ENCODE results near the gene BEST3. TPM values are rescaled to one million over a fixed set of nuclear protein-coding genes. Genes with fewer than 3 reads are reported as not detected.

Gene BEST3
- total and polyA plus RNA-seq, 8 donors: 0.37 TPM; not detected in 7

DNA sequence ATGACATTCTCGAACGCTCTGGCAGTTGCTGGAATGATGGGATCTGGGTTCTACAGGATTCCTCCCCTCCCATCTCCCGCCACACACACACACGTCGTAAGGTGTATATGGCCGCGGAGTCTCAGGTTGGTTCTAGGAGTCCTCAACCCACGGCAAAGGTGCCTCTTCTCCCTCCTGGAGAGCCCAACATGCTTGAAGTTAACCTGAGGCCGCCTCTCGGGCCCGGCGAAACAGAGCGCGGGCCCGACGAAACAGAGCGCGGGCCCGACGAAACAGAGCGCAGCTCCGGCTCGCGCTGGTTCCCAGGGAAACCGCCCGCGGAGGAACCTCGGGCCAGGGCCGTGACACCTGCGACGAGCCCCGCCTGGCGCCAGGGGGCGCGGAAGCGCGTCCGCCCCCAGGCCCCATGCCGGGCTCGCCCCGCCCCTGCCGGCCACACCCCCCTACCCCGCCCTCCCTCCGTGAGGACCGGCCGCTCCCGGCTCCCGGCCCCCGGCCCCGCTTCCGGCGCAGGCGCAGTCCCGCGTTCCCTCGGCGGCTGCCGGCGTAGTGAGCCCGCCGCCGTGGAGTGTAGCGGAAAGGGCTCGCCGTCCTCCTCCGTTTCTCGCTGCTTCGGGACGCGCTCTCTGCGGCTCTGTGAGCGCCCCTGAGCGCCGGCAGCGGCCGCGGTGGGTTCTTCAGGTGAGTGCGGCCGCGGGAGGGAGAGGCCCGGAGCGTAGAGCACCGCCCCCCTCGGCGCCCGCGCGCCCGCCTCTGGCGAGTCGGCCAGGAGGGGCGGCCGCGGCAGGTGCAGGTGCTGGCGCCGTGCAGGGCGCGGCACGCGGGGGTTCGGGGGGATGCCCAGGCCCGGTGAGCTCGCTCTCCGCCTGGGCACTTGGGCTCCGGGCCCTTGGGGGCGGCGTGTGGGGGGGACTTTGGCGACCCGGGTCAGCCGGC lies 39.5 kb upstream of the BEST3 start, which contains the start of gene RAB3IP:
TSS of gene RAB3IP (plus strand) at position 510 of the 936 bp plus-strand sequence. CDS start 16,549 bp downstream, outside the sequence.
- 1 to 7% (median 2%) methylated on average over 26 to 110 of the region's 110 CpGs for WGBS, 5 donors
- Histone ChIP-seq H3K9me3 (no peaks in the 10 kb centered on the region), H3K4me3 (peak within 1 kb of the TSS; percentile 86 to 94 (median 92)), H3K36me3 (no peaks in the 10 kb centered on the region), H3K27ac (peak within 1 kb of the TSS; percentile 91 to 100 (median 94)), H3K27me3 (no peaks in the 10 kb centered on the region), H3K4me1 (peaks cover 8 to 26% (median 18%) of the 10 kb centered on the region in 4 donors)
- intact Hi-C loops (cut with DNase I; ENCODE audit: low total_unique reads): no loop called here
- peak; percentile 94 to 97 for DNase-seq
- TF ChIP-seq POLR2AphosphoS5 (IDR thresholded peaks at IDR 0.05): peak in 2 of 3 donors; percentile 61 to 81
- TF ChIP-seq, protein P1, sequence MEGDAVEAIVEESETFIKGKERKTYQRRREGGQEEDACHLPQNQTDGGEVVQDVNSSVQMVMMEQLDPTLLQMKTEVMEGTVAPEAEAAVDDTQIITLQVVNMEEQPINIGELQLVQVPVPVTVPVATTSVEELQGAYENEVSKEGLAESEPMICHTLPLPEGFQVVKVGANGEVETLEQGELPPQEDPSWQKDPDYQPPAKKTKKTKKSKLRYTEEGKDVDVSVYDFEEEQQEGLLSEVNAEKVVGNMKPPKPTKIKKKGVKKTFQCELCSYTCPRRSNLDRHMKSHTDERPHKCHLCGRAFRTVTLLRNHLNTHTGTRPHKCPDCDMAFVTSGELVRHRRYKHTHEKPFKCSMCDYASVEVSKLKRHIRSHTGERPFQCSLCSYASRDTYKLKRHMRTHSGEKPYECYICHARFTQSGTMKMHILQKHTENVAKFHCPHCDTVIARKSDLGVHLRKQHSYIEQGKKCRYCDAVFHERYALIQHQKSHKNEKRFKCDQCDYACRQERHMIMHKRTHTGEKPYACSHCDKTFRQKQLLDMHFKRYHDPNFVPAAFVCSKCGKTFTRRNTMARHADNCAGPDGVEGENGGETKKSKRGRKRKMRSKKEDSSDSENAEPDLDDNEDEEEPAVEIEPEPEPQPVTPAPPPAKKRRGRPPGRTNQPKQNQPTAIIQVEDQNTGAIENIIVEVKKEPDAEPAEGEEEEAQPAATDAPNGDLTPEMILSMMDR (IDR thresholded peaks at IDR 0.05): peak in 3 of 7 experiments; percentile 61 to 81 (median 73)
- no peak for TF ChIP-seq EP300 (IDR thresholded peaks at IDR 0.05)
- no peak for TF ChIP-seq POLR2A (IDR thresholded peaks at IDR 0.05)

DNA sequence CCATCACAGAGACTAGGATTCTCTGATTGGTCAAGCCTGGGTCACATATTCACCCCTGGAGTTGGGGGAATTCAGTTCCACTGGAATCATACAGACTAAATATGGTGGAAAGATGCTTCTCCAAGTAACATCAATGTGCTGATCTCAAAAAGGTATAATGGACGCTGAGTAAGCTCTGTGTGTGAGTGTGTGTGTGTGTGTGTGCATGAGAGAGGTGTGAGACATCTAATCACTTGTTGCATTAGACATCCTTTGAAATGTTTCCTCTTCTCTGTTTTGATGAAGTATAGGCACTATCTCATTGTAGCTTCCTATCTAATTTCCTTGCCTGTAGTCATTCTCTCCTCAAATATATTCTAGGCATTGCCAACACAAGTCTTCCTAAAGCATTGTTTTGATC lies 34.5 kb upstream of the BEST3 start:
- peaks cover 0 to 7% (median 3%) of the 10 kb centered on the region in 4 donors for H3K4me1 ChIP-seq
- no peaks in the 10 kb centered on the region for H3K27me3 ChIP-seq
- TF ChIP-seq POLR2A (IDR thresholded peaks at IDR 0.05): no peak
- no peak for TF ChIP-seq POLR2AphosphoS5 (IDR thresholded peaks at IDR 0.05)
- intact Hi-C loops (cut with DNase I; ENCODE audit: low total_unique reads): no loop called here
- no peak overlapping the region for H3K4me3 ChIP-seq
- WGBS, 5 donors: 67 to 78% (median 72%) methylated on average over 1 of the region's 1 CpG
- H3K36me3 ChIP-seq: no peaks in the 10 kb centered on the region
- H3K27ac ChIP-seq: no peak overlapping the region
- H3K9me3 ChIP-seq: no peaks in the 10 kb centered on the region
- DNase-seq: no peak

GRCh38 chr12:69732088-69732487 lies 33.0 kb upstream of the BEST3 start:
- intact Hi-C loops (cut with DNase I; ENCODE audit: low total_unique reads): no loop called here
- no peaks in the 10 kb centered on the region for H3K4me1 ChIP-seq
- DNase-seq: no peak
- WGBS, 5 donors: 29 to 60% (median 42%) methylated on average over 1 of the region's 1 CpG
- TF ChIP-seq, protein P1 (IDR thresholded peaks at IDR 0.05): no peak
- TF ChIP-seq POLR2AphosphoS5 (IDR thresholded peaks at IDR 0.05) (no peak), POLR2A (IDR thresholded peaks at IDR 0.05) (no peak), EP300 (IDR thresholded peaks at IDR 0.05) (no peak)
- H3K9me3 ChIP-seq: no peaks in the 10 kb centered on the region
- H3K27me3 ChIP-seq: no peaks in the 10 kb centered on the region
- H3K4me3 ChIP-seq: no peak overlapping the region
- no peaks in the 10 kb centered on the region for H3K36me3 ChIP-seq
- H3K27ac ChIP-seq: no peak overlapping the region

GRCh38 chr12:69726922-69727321 lies 27.8 kb upstream of the BEST3 start:
- no peaks in the 10 kb centered on the region for H3K4me1 ChIP-seq
- TF ChIP-seq EP300 (IDR thresholded peaks at IDR 0.05) (no peak), POLR2A (IDR thresholded peaks at IDR 0.05) (no peak), POLR2AphosphoS5 (IDR thresholded peaks at IDR 0.05) (no peak)
- TF ChIP-seq, protein P1 (IDR thresholded peaks at IDR 0.05): no peak
- no peak for DNase-seq
- no peaks in the 10 kb centered on the region for H3K36me3 ChIP-seq
- H3K27me3 ChIP-seq: no peaks in the 10 kb centered on the region
- H3K4me3 ChIP-seq: no peak overlapping the region
- WGBS, 5 donors: 83 to 91% (median 84%) methylated on average over 4 of the region's 4 CpGs
- no peaks in the 10 kb centered on the region for H3K9me3 ChIP-seq
- H3K27ac ChIP-seq: no peak overlapping the region
- intact Hi-C loops (cut with DNase I; ENCODE audit: low total_unique reads): no loop called here
